Neural cell (in vitro differentiated cells): ENCODE measurements around the gene BEND4. TPM values are rescaled to one million over a fixed set of nuclear protein-coding genes. Genes with fewer than 3 reads are reported as not detected.

Experiments
- H2AFZ ChIP-seq: fragments of 200-600, 300-800 bp; sonication (generic), shearing (Covaris generic); 2 replicates; pipeline ENCODE4 v1.6.0; 2014; ENCODE audit warnings: low read depth, mild to moderate bottlenecking, antibody characterized with exemption, low read length, moderate library complexity
- H3F3A ChIP-seq: fragments of 200-600 bp; shearing (Covaris generic); 2 replicates; pipeline ENCODE4 v1.6.1; 2016; ENCODE audit warnings: mild to moderate bottlenecking, moderate library complexity, mixed read lengths, antibody characterized with exemption, low read length; ENCODE audit not compliant: insufficient read depth, poor library complexity, severe bottlenecking
- H3K27ac ChIP-seq: fragments of 200-600, 300-800 bp; sonication (generic), shearing (Covaris generic); 2 replicates; pipeline ENCODE4 v1.5.1; 2014; ENCODE audit warnings: mild to moderate bottlenecking, low read length, moderate library complexity
- H3K27me3 ChIP-seq: fragments of 300-800, 200-600 bp; sonication (generic), shearing (Covaris generic); 2 replicates; pipeline ENCODE4 v1.6.0; 2014; ENCODE audit warnings: mild to moderate bottlenecking, low read depth, low read length, moderate library complexity; ENCODE audit not compliant: insufficient read depth
- H3K36me3 ChIP-seq: fragments of 300-800, 200-600 bp; sonication (generic), shearing (Covaris generic); 2 replicates; pipeline ENCODE4 v1.5.1; 2014; ENCODE audit warnings: mild to moderate bottlenecking, antibody characterized with exemption, low read length, moderate library complexity; ENCODE audit not compliant: insufficient read depth
- H3K4me2 ChIP-seq: fragments of 300-800, 200-600 bp; sonication (generic), shearing (Covaris generic); 2 replicates; pipeline ENCODE4 v1.6.0; 2014; ENCODE audit warnings: mild to moderate bottlenecking, low read length
- H3K4me3 ChIP-seq: fragments of 300-800, 200-600 bp; sonication (generic), shearing (Covaris generic); 2 replicates; pipeline ENCODE4 v1.5.1; 2014; ENCODE audit warnings: mild to moderate bottlenecking, low read length, moderate library complexity
- H3K79me2 ChIP-seq: fragments of 200-600 bp; shearing (Covaris generic); replicated peaks from 2 replicates; pipeline ENCODE4 v1.6.0; 2014; ENCODE audit warnings: mild to moderate bottlenecking, low read length, moderate library complexity; ENCODE audit not compliant: insufficient read depth
- H3K9ac ChIP-seq: fragments of 300-800, 200-600 bp; sonication (generic), shearing (Covaris generic); 2 replicates; pipeline ENCODE4 v1.6.1; 2016; ENCODE audit warnings: mild to moderate bottlenecking, low read length, mixed read lengths
- H3K9me2 ChIP-seq: fragments of 200-600 bp; shearing (Covaris generic); 2 replicates; pipeline ENCODE4 v1.6.1; 2016; ENCODE audit warnings: mild to moderate bottlenecking, low read length, mixed read lengths; ENCODE audit not compliant: insufficient read depth
- H3K9me3 ChIP-seq: fragments of 200-600, 300-800 bp; sonication (generic), shearing (Covaris generic); 2 replicates; pipeline ENCODE4 v1.6.1; 2016; ENCODE audit warnings: mild to moderate bottlenecking, mixed run types, low read length, moderate library complexity, mixed read lengths
- H4K20me1 ChIP-seq: fragments of 200-600 bp; shearing (Covaris generic); 2 replicates; pipeline ENCODE4 v1.6.1; 2016; ENCODE audit warnings: mild to moderate bottlenecking, mixed run types; ENCODE audit not compliant: insufficient read depth
- EP300 ChIP-seq: fragments of 450-650 bp; conservative IDR thresholded peaks from 2 replicates; pipeline ENCODE4 v1.6.1; 2014; ENCODE audit warnings: antibody characterized with exemption, mild to moderate bottlenecking, moderate library complexity; ENCODE audit not compliant: poor library complexity, severe bottlenecking
- EZH2 ChIP-seq: fragments of 200-600, 300-800 bp; shearing (Covaris generic), sonication (generic); IDR thresholded peaks from 2 replicates; pipeline ENCODE4 v1.6.1; 2014; ENCODE audit warnings: antibody characterized with exemption, low read length, borderline replicate concordance, mild to moderate bottlenecking; ENCODE audit not compliant: insufficient read depth, poor library complexity, severe bottlenecking
- MXI1 ChIP-seq: fragments of 450-650 bp; conservative IDR thresholded peaks from 2 replicates; pipeline ENCODE4 v1.6.1; 2014; ENCODE audit warnings: antibody characterized with exemption, mild to moderate bottlenecking; ENCODE audit not compliant: poor library complexity, severe bottlenecking
- POLR2AphosphoS5 ChIP-seq: IDR thresholded peaks from 2 replicates; pipeline ENCODE4 v1.6.1; 2012
- RAD21 ChIP-seq: fragments of 450-650 bp; conservative IDR thresholded peaks from 2 replicates; pipeline ENCODE4 v1.6.1; 2014; ENCODE audit warnings: antibody characterized with exemption, mild to moderate bottlenecking, moderate library complexity
- SMC3 ChIP-seq: fragments of 450-650 bp; conservative IDR thresholded peaks from 2 replicates; pipeline ENCODE4 v1.6.1; 2014; ENCODE audit warnings: antibody characterized with exemption, mild to moderate bottlenecking, moderate library complexity; ENCODE audit not compliant: poor library complexity
- TAF1 ChIP-seq: IDR thresholded peaks from 2 replicates; pipeline ENCODE4 v1.6.1; 2012; ENCODE audit warnings: low read depth
- polyA plus RNA-seq: library from polyadenylated mRNA; depleted of rRNA; stranded (reverse); fragments of >200 nt; gene quantifications from 2 replicates; pipeline ENCODE4 v1.2.3, GENCODE V29; 2014
- TF ChIP-seq, protein P1 (sequence below): fragments of 450-650 bp; IDR thresholded peaks from 2 replicates; pipeline ENCODE4 v1.5.1; 2014; ENCODE audit warnings: antibody characterized with exemption, mild to moderate bottlenecking, moderate library complexity; ENCODE audit not compliant: poor library complexity, severe bottlenecking
- TF ChIP-seq, protein P2 (sequence below): IDR thresholded peaks from 2 replicates; pipeline ENCODE4 v1.6.1; 2012; ENCODE audit warnings: borderline replicate concordance

BEND4 gene
- polyA plus RNA-seq, 1 donor from 2014 or later: 1.1 TPM

DNA sequence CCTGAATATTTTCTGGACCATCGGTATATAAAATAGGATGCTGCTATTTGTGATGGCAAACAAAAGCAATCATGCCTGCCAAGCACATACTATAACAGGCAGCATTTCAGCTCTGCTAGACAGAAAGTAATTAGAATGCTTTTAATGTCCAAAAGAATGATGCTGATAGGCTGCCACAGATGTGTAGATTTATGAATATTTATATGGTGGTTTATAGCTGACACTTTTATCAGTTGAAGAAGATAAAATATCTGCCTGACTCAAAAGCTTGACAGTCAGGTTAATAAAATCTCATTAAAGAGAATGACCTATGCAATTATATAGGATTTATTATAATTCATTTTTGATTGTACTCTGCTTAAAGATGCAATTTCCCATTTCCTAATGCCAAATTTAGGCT is 4.0 kb downstream of the BEND4 start:
- H3K79me2 ChIP-seq: no peaks in the 10 kb centered on the region
- peak overlapping the region; percentile 35 for H3K4me3 ChIP-seq
- H3F3A ChIP-seq: peaks cover 3% of the 10 kb centered on the region
- H3K9me2 ChIP-seq: no peaks in the 10 kb centered on the region
- H3K27ac ChIP-seq: peak overlapping the region; percentile 42
- H3K27me3 ChIP-seq: peaks cover 37% of the 10 kb centered on the region
- H2AFZ ChIP-seq: no peak overlapping the region
- H3K36me3 ChIP-seq: no peaks in the 10 kb centered on the region
- no peak overlapping the region for H3K4me2 ChIP-seq
- H4K20me1 ChIP-seq: no peaks in the 10 kb centered on the region
- H3K9me3 ChIP-seq: no peaks in the 10 kb centered on the region
- TF ChIP-seq EP300 (peak; percentile 79), MXI1 (no peak), POLR2AphosphoS5 (peak; percentile 24), TAF1 (no peak)
- H3K9ac ChIP-seq: peak overlapping the region; percentile 7

DNA sequence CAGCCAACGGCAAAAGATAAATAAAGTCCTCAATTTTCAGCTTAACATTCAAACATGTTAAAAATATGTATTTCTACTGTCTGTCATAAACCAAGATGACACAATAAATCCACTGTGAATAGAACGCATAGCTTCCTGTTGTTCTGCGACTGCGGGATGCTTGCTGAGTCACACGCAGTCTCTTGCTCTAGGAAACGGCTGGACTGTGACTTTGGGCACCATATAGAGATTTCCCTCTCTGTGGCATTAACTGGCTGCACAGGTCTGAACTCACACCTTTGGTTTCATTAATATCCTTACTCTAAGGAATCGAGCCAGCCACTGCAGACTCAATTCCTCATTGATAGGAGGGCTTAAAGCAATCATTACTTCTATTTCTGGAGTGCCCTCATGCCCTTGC is 8.4 kb downstream of the BEND4 start:
- Histone ChIP-seq H3K27ac (no peak overlapping the region), H2AFZ (no peak overlapping the region), H3K9ac (no peak overlapping the region), H3K79me2 (no peaks in the 10 kb centered on the region), H3K4me3 (no peak overlapping the region), H3K9me2 (no peaks in the 10 kb centered on the region), H3K4me2 (no peak overlapping the region), H3K9me3 (no peaks in the 10 kb centered on the region), H3F3A (no peaks in the 10 kb centered on the region), H3K36me3 (no peaks in the 10 kb centered on the region), H3K27me3 (no peaks in the 10 kb centered on the region), H4K20me1 (no peaks in the 10 kb centered on the region)
- TF ChIP-seq MXI1 (no peak), RAD21 (no peak), TAF1 (no peak), EZH2 (no peak)
- TF ChIP-seq, protein P1, sequence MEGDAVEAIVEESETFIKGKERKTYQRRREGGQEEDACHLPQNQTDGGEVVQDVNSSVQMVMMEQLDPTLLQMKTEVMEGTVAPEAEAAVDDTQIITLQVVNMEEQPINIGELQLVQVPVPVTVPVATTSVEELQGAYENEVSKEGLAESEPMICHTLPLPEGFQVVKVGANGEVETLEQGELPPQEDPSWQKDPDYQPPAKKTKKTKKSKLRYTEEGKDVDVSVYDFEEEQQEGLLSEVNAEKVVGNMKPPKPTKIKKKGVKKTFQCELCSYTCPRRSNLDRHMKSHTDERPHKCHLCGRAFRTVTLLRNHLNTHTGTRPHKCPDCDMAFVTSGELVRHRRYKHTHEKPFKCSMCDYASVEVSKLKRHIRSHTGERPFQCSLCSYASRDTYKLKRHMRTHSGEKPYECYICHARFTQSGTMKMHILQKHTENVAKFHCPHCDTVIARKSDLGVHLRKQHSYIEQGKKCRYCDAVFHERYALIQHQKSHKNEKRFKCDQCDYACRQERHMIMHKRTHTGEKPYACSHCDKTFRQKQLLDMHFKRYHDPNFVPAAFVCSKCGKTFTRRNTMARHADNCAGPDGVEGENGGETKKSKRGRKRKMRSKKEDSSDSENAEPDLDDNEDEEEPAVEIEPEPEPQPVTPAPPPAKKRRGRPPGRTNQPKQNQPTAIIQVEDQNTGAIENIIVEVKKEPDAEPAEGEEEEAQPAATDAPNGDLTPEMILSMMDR: no peak
- TF ChIP-seq, protein P2, sequence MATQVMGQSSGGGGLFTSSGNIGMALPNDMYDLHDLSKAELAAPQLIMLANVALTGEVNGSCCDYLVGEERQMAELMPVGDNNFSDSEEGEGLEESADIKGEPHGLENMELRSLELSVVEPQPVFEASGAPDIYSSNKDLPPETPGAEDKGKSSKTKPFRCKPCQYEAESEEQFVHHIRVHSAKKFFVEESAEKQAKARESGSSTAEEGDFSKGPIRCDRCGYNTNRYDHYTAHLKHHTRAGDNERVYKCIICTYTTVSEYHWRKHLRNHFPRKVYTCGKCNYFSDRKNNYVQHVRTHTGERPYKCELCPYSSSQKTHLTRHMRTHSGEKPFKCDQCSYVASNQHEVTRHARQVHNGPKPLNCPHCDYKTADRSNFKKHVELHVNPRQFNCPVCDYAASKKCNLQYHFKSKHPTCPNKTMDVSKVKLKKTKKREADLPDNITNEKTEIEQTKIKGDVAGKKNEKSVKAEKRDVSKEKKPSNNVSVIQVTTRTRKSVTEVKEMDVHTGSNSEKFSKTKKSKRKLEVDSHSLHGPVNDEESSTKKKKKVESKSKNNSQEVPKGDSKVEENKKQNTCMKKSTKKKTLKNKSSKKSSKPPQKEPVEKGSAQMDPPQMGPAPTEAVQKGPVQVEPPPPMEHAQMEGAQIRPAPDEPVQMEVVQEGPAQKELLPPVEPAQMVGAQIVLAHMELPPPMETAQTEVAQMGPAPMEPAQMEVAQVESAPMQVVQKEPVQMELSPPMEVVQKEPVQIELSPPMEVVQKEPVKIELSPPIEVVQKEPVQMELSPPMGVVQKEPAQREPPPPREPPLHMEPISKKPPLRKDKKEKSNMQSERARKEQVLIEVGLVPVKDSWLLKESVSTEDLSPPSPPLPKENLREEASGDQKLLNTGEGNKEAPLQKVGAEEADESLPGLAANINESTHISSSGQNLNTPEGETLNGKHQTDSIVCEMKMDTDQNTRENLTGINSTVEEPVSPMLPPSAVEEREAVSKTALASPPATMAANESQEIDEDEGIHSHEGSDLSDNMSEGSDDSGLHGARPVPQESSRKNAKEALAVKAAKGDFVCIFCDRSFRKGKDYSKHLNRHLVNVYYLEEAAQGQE: no peak

DNA sequence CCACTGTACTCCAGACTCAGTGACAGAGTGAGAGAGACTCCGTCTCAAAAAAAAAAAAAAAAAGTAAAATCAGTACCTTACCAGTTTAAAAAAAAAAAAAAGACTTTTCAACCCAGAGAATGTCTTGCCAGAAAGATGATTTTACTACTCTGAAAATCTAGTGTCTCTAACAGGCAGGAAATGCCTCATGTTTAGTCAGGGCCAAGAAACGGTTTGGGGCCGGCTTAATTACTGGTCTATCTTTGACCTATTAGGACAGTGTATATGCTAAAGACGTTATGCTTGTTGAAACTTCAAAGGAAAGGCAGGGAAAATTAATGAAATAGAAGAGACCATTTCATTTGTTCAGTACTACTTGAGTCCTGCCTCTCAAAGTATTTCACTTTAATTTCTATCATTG is 9.9 kb downstream of the BEND4 start:
- Histone ChIP-seq H3K36me3 (no peaks in the 10 kb centered on the region), H3K27ac (no peak overlapping the region), H4K20me1 (no peaks in the 10 kb centered on the region), H3K27me3 (no peaks in the 10 kb centered on the region), H3K9ac (no peak overlapping the region), H2AFZ (no peak overlapping the region), H3K9me2 (no peaks in the 10 kb centered on the region), H3K4me2 (no peak overlapping the region), H3K9me3 (no peaks in the 10 kb centered on the region), H3K79me2 (no peaks in the 10 kb centered on the region), H3F3A (no peaks in the 10 kb centered on the region), H3K4me3 (no peak overlapping the region)
- TF ChIP-seq TAF1 (no peak), SMC3 (no peak), EP300 (no peak), EZH2 (no peak), RAD21 (no peak), POLR2AphosphoS5 (no peak), MXI1 (no peak)
- TF ChIP-seq, protein P2: no peak
- TF ChIP-seq, protein P1: no peak
